Measurements from ENCODE around the gene PPP4C.

GRCh38 chr16:30088237-30088831 lies 12.5 kb downstream of the PPP4C start:
- no peak for TF ChIP-seq POLR2AphosphoS5 (IDR thresholded peaks at IDR 0.05; ENCODE audit: borderline replicate concordance, low read depth, low read length)
- no peak for TF ChIP-seq FOXP2 (optimal IDR thresholded peaks at IDR 0.05; ENCODE audit: control extremely low read depth, extremely low read length, insufficient read depth)
- no peak for TF ChIP-seq EZH2 (IDR thresholded peaks at IDR 0.05)
